ENCODE data around the gene KRTCAP3.

GRCh38 chr2:27448381-27448780 lies 6.2 kb downstream of the KRTCAP3 start:
- TF ChIP-seq CTCF (IDR thresholded peaks at IDR 0.05) (no peak), ELK1 (IDR thresholded peaks at IDR 0.05; ENCODE audit: low read depth, low read length) (no peak), REST (IDR thresholded peaks at IDR 0.05) (no peak), BHLHE40 (IDR thresholded peaks at IDR 0.05; ENCODE audit: low read depth, low read length) (no peak), JUN (IDR thresholded peaks at IDR 0.05) (no peak), ATOH8 (CRISPR knock-in tag; IDR thresholded peaks at IDR 0.05; ENCODE audit: low read depth) (no peak), MAZ (IDR thresholded peaks at IDR 0.05; ENCODE audit: borderline replicate concordance, low read depth, low read length) (no peak), POLR2A (IDR thresholded peaks at IDR 0.05; ENCODE audit: low read length) (no peak)
